GDM1 (cell line): ENCODE measurements around the gene DNAJA3.
"Not testable (repeated sequence)": the region's sequence is repeated elsewhere in the genome, so short reads cannot be mapped to it uniquely, and the experiment has no call there.

Source experiments
- DNase-seq: peaks from one replicate; lab custom pipeline; 2025; lab: John Stamatoyannopoulos, UW

Gene DNAJA3

GRCh38 chr16:4387781-4388180 is 37.9 kb upstream of the DNAJA3 start:
- DNase-seq = no peak

- DNase-seq = no peak
Observed at GRCh38 chr16:4388271-4389021, 37.2 kb upstream of the DNAJA3 start.

GRCh38 chr16:4389051-4389955 is 36.4 kb upstream of the DNAJA3 start:
- no peak for DNase-seq

- DNase-seq = no peak
Observed at GRCh38 chr16:4390266-4391260, 35.1 kb upstream of the DNAJA3 start.

- no peak for DNase-seq
Observed at GRCh38 chr16:4391631-4392381, 33.9 kb upstream of the DNAJA3 start.

GRCh38 chr16:4392382-4393239 is 33.1 kb upstream of the DNAJA3 start:
- DNase-seq = no peak

- no peak for DNase-seq
Observed at GRCh38 chr16:4393240-4393600, 32.4 kb upstream of the DNAJA3 start.

GRCh38 chr16:4393850-4394249 is 31.8 kb upstream of the DNAJA3 start:
- DNase-seq = not testable (repeated sequence)

GRCh38 chr16:4395055-4395726 is 30.5 kb upstream of the DNAJA3 start:
- DNase-seq = no peak

GRCh38 chr16:4399001-4399730 is 26.5 kb upstream of the DNAJA3 start:
- DNase-seq = no peak

GRCh38 chr16:4401094-4401501 is 24.6 kb upstream of the DNAJA3 start:
- no peak for DNase-seq

- DNase-seq = no peak
Observed at GRCh38 chr16:4401510-4401909, 24.2 kb upstream of the DNAJA3 start.

- no peak for DNase-seq
Observed at GRCh38 chr16:4402439-4403132, 23.1 kb upstream of the DNAJA3 start.

- DNase-seq = no peak
Observed at GRCh38 chr16:4403133-4403949, 22.3 kb upstream of the DNAJA3 start.

- DNase-seq = no peak
Observed at GRCh38 chr16:4404247-4404966, 21.3 kb upstream of the DNAJA3 start.

- no peak for DNase-seq
Observed at GRCh38 chr16:4404967-4405696, 20.5 kb upstream of the DNAJA3 start.
